Liver (tissue), 9 donors: ENCODE measurements around the gene DIAPH3. TPM values are rescaled to one million over a fixed set of nuclear protein-coding genes. Genes with fewer than 3 reads are reported as not detected.

Experiments used
- DNase-seq: peaks from one replicate; pipeline ENCODE4 v3.0.0-alpha.2; 2017; ENCODE audit warnings: low spot score
- H3K27ac ChIP-seq, 2 donors: one replicate each; pipeline ENCODE4 v1.7.0; 2013; ENCODE audit warnings: inconsistent platforms in 2 of 2, low read length in 2 of 2, control low read depth in 1 of 2, low read depth in 1 of 2, mild to moderate bottlenecking in 1 of 2
- H3K27me3 ChIP-seq, 4 donors: one replicate each; pipeline versions ENCODE4 v1.6.1 to v1.7.0; 2013; ENCODE audit warnings: low read length in 3 of 4, inconsistent platforms in 1 of 4, mild to moderate bottlenecking in 1 of 4, moderate library complexity in 1 of 4; ENCODE audit not compliant: control insufficient read depth in 4 of 4, insufficient read depth in 4 of 4
- H3K36me3 ChIP-seq, 4 donors: one replicate each; pipeline versions ENCODE4 v1.6.1 to v1.7.0; 2013; ENCODE audit warnings: low read length in 3 of 4, mild to moderate bottlenecking in 3 of 4, low read depth in 1 of 4, moderate library complexity in 1 of 4; ENCODE audit not compliant: control insufficient read depth in 4 of 4, insufficient read depth in 3 of 4
- H3K4me1 ChIP-seq, 4 donors: one replicate each; pipeline versions ENCODE4 v1.6.1 to v1.7.0; 2013; ENCODE audit warnings: low read length in 3 of 4, mild to moderate bottlenecking in 3 of 4, moderate library complexity in 1 of 4; ENCODE audit not compliant: control insufficient read depth in 4 of 4, insufficient read depth in 4 of 4
- H3K4me3 ChIP-seq, 3 donors: one replicate each; pipeline versions ENCODE4 v1.6.1 to v1.7.0; 2013; ENCODE audit warnings: low read length in 3 of 3, control low read depth in 1 of 3, low read depth in 1 of 3, mild to moderate bottlenecking in 1 of 3
- H3K9ac ChIP-seq, 2 donors: one replicate each; pipeline ENCODE4 v1.7.0; 2013; ENCODE audit warnings: low read length in 2 of 2, mild to moderate bottlenecking in 2 of 2, moderate library complexity in 2 of 2, control low read depth in 1 of 2, low read depth in 1 of 2
- H3K9me3 ChIP-seq, 4 donors: one replicate each; pipeline versions ENCODE4 v1.6.1 to v1.7.0; 2013; ENCODE audit warnings: low read length in 3 of 4; ENCODE audit not compliant: control insufficient read depth in 4 of 4
- EGR1 ChIP-seq, 2 donors: IDR thresholded peaks; 2 replicates each; pipeline ENCODE4 v1.6.1; 2016 to 2018; ENCODE audit warnings: antibody characterized with exemption in 2 of 2, low read depth in 2 of 2
- FOXA1 ChIP-seq: IDR thresholded peaks from 2 replicates; pipeline ENCODE4 v1.6.1; 2016; ENCODE audit warnings: antibody characterized with exemption
- FOXA2 ChIP-seq: IDR thresholded peaks from 2 replicates; pipeline ENCODE4 v1.6.1; 2016; ENCODE audit warnings: antibody characterized with exemption
- GABPA ChIP-seq, 2 donors: IDR thresholded peaks in 1 of 2; conservative IDR thresholded peaks in 1 of 2; 2 replicates each; pipeline ENCODE4 v1.6.1; 2016; ENCODE audit warnings: antibody characterized with exemption in 2 of 2, mild to moderate bottlenecking in 1 of 2, moderate library complexity in 1 of 2
- HNF4A ChIP-seq, 2 donors: conservative IDR thresholded peaks; 2 replicates each; pipeline ENCODE4 v1.6.1; 2016; ENCODE audit warnings: antibody characterized with exemption in 2 of 2, mild to moderate bottlenecking in 2 of 2
- HNF4G ChIP-seq: IDR thresholded peaks from 2 replicates; pipeline ENCODE4 v1.6.1; 2016; ENCODE audit warnings: antibody characterized with exemption
- JUND ChIP-seq, 2 donors: IDR thresholded peaks; 2 replicates each; pipeline ENCODE4 v1.6.1; 2016; ENCODE audit warnings: antibody characterized with exemption in 2 of 2
- NR2F2 ChIP-seq: IDR thresholded peaks from 2 replicates; pipeline ENCODE4 v1.6.1; 2016; ENCODE audit warnings: antibody characterized with exemption
- RAD21 ChIP-seq, 2 donors: IDR thresholded peaks; 2 replicates each; pipeline ENCODE4 v1.6.1; 2016; ENCODE audit warnings: antibody characterized with exemption in 2 of 2, mild to moderate bottlenecking in 2 of 2
- RXRA ChIP-seq, 2 donors: IDR thresholded peaks; 2 replicates each; pipeline ENCODE4 v1.6.1; 2017 to 2018; ENCODE audit warnings: antibody characterized with exemption in 2 of 2, mild to moderate bottlenecking in 1 of 2
- SP1 ChIP-seq: IDR thresholded peaks from 2 replicates; pipeline ENCODE4 v1.6.1; 2018; ENCODE audit warnings: antibody characterized with exemption, mild to moderate bottlenecking
- TAF1 ChIP-seq: conservative IDR thresholded peaks from 2 replicates; pipeline ENCODE4 v1.6.1; 2016; ENCODE audit warnings: antibody characterized with exemption, mild to moderate bottlenecking
- YY1 ChIP-seq: IDR thresholded peaks from 2 replicates; pipeline ENCODE4 v1.6.1; 2016; ENCODE audit warnings: antibody characterized with exemption, mild to moderate bottlenecking
- WGBS: extraction: QIAGEN DNeasy Blood & Tissue Kit; methylation state at CpG from one replicate; pipeline ENCODE4 v1.1.7; 2013; 5-methylcytosine and 5-hydroxymethylcytosine counted together
- polyA plus RNA-seq, 2 donors: library from polyadenylated mRNA; stranded (reverse) in 1 of 2; unstranded in 1 of 2; fragments of 200-250 nt in 1 of 2; fragments of >200 nt in 1 of 2; fragmentation: Nextera tagmentation in 1 of 2; extraction: Ambion mirVana in 1 of 2; gene quantifications; one replicate each; pipeline versions ENCODE4 v1.2.1 to v1.2.3, GENCODE V29; 2013 to 2015
- total RNA-seq, 2 donors: library from RNA; depleted of rRNA; stranded (reverse); fragments of >200 nt; gene quantifications; one replicate each; pipeline ENCODE4 v1.2.3, GENCODE V29; 2014
- TF ChIP-seq, protein P1 (sequence below): IDR thresholded peaks from 2 replicates; pipeline ENCODE4 v1.6.1; 2016; ENCODE audit warnings: antibody characterized with exemption
- TF ChIP-seq, protein P2 (sequence below): IDR thresholded peaks from 2 replicates; pipeline ENCODE4 v1.6.1; 2016; ENCODE audit warnings: antibody characterized with exemption, mild to moderate bottlenecking
- TF ChIP-seq, protein P3 (sequence below): IDR thresholded peaks from 2 replicates; pipeline ENCODE4 v1.6.1; 2016; ENCODE audit warnings: antibody characterized with exemption
- TF ChIP-seq, protein P4 (sequence below): fragments of 150-350 bp; IDR thresholded peaks from 2 replicates; pipeline ENCODE4 v1.5.1; 2017; ENCODE audit warnings: improper control_type of control experiment, low read depth, low read length; ENCODE audit not compliant: missing input control
- TF ChIP-seq, protein P5 (sequence below): IDR thresholded peaks from 2 replicates; pipeline ENCODE4 v1.6.1; 2016; ENCODE audit warnings: antibody characterized with exemption
- donor health status: healthy.
- donor health status: healthy.
- donor health status: healthy.
- donor health status: healthy.
- donor health status: healthy.

DIAPH3 gene
- total and polyA plus RNA-seq, 4 donors = 0.08 to 11.1 (median 0.27) TPM

DNA sequence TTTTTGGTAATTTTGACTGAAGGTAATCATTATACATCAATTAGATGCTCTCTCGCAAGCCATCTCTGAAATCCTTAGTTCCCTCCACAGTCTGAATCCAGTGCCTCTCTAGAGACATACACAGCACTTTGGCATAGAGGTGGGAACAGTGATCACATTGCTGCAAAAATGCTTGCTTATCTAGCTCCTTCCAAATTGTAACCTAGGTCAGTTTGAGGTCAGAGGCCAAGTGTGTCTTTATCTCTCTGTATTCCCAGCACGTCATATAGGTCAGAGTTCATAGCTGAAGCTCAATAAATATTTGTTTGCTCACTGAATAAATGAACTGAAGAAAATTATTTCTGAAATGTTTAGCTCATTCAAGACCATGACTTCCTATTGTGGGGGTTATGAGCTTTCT is 462.5 kb downstream of the DIAPH3 start:
- WGBS = 58% methylated on average over 2 of the region's 2 CpGs

DNA sequence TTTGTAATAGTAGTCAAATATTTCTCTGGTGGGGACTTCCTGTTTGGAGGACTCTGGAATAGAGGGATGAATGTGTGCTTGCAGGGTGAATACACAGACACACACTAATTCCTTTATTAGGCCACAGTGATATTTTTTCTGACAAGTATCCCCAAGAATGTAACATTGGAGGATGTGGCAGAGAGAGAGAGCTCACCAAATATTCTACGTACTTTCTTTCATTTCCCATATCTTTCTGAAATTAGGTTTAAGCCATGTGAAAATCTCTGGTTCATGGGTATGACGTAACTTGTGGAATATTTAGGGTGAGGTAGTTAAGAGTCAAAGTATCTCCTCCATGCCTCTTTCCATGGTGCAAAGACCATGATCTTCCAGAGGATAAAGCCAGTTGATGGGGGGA is 463.4 kb downstream of the DIAPH3 start:
- no peak for TF ChIP-seq GABPA (IDR thresholded peaks at IDR 0.05 in 1 of 2, conservative IDR thresholded peaks at IDR 0.05 in 1 of 2)
- no peak for TF ChIP-seq JUND (IDR thresholded peaks at IDR 0.05)
- TF ChIP-seq, protein P1, sequence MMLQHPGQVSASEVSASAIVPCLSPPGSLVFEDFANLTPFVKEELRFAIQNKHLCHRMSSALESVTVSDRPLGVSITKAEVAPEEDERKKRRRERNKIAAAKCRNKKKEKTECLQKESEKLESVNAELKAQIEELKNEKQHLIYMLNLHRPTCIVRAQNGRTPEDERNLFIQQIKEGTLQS = no peak
- TF ChIP-seq, protein P2, sequence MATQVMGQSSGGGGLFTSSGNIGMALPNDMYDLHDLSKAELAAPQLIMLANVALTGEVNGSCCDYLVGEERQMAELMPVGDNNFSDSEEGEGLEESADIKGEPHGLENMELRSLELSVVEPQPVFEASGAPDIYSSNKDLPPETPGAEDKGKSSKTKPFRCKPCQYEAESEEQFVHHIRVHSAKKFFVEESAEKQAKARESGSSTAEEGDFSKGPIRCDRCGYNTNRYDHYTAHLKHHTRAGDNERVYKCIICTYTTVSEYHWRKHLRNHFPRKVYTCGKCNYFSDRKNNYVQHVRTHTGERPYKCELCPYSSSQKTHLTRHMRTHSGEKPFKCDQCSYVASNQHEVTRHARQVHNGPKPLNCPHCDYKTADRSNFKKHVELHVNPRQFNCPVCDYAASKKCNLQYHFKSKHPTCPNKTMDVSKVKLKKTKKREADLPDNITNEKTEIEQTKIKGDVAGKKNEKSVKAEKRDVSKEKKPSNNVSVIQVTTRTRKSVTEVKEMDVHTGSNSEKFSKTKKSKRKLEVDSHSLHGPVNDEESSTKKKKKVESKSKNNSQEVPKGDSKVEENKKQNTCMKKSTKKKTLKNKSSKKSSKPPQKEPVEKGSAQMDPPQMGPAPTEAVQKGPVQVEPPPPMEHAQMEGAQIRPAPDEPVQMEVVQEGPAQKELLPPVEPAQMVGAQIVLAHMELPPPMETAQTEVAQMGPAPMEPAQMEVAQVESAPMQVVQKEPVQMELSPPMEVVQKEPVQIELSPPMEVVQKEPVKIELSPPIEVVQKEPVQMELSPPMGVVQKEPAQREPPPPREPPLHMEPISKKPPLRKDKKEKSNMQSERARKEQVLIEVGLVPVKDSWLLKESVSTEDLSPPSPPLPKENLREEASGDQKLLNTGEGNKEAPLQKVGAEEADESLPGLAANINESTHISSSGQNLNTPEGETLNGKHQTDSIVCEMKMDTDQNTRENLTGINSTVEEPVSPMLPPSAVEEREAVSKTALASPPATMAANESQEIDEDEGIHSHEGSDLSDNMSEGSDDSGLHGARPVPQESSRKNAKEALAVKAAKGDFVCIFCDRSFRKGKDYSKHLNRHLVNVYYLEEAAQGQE = no peak
- no peak for TF ChIP-seq HNF4A (conservative IDR thresholded peaks at IDR 0.05)
- TF ChIP-seq TAF1 = no peak
- TF ChIP-seq RAD21 (IDR thresholded peaks at IDR 0.05) = no peak
- TF ChIP-seq FOXA1 = no peak
- no peak for TF ChIP-seq YY1
- TF ChIP-seq, protein P3, sequence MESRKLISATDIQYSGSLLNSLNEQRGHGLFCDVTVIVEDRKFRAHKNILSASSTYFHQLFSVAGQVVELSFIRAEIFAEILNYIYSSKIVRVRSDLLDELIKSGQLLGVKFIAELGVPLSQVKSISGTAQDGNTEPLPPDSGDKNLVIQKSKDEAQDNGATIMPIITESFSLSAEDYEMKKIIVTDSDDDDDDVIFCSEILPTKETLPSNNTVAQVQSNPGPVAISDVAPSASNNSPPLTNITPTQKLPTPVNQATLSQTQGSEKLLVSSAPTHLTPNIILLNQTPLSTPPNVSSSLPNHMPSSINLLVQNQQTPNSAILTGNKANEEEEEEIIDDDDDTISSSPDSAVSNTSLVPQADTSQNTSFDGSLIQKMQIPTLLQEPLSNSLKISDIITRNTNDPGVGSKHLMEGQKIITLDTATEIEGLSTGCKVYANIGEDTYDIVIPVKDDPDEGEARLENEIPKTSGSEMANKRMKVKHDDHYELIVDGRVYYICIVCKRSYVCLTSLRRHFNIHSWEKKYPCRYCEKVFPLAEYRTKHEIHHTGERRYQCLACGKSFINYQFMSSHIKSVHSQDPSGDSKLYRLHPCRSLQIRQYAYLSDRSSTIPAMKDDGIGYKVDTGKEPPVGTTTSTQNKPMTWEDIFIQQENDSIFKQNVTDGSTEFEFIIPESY = no peak
- no peak for TF ChIP-seq EGR1 (IDR thresholded peaks at IDR 0.05; ENCODE audit: low read depth in 2 of 2)
- TF ChIP-seq NR2F2 = no peak
- TF ChIP-seq FOXA2 = no peak
- no peak for TF ChIP-seq SP1
- TF ChIP-seq, protein P4, sequence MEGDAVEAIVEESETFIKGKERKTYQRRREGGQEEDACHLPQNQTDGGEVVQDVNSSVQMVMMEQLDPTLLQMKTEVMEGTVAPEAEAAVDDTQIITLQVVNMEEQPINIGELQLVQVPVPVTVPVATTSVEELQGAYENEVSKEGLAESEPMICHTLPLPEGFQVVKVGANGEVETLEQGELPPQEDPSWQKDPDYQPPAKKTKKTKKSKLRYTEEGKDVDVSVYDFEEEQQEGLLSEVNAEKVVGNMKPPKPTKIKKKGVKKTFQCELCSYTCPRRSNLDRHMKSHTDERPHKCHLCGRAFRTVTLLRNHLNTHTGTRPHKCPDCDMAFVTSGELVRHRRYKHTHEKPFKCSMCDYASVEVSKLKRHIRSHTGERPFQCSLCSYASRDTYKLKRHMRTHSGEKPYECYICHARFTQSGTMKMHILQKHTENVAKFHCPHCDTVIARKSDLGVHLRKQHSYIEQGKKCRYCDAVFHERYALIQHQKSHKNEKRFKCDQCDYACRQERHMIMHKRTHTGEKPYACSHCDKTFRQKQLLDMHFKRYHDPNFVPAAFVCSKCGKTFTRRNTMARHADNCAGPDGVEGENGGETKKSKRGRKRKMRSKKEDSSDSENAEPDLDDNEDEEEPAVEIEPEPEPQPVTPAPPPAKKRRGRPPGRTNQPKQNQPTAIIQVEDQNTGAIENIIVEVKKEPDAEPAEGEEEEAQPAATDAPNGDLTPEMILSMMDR = no peak
- TF ChIP-seq, protein P5, sequence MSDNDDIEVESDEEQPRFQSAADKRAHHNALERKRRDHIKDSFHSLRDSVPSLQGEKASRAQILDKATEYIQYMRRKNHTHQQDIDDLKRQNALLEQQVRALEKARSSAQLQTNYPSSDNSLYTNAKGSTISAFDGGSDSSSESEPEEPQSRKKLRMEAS = no peak
- no peak for TF ChIP-seq HNF4G
- no peak for TF ChIP-seq RXRA (IDR thresholded peaks at IDR 0.05)
- Histone ChIP-seq H3K9ac (no peak overlapping the region), H3K9me3 (no peaks in the 10 kb centered on the region), H3K27me3 (no peaks in the 10 kb centered on the region), H3K27ac (no peak overlapping the region), H3K36me3 (no peaks in the 10 kb centered on the region), H3K4me3 (no peak overlapping the region), H3K4me1 (peaks cover 2 to 8% (median 4%) of the 10 kb centered on the region in 4 donors)
- DNase-seq = no peak
- WGBS = 99% methylated on average over 2 of the region's 2 CpGs

More for the DNA sequence above, 462.5 kb downstream of the DIAPH3 start:
- no peaks in the 10 kb centered on the region for H3K36me3 ChIP-seq
- H3K9me3 ChIP-seq = no peaks in the 10 kb centered on the region
- no peak overlapping the region for H3K27ac ChIP-seq
- TF ChIP-seq NR2F2 (peak; percentile 65), RXRA (IDR thresholded peaks at IDR 0.05) (peak in 1 of 2 donors; percentile 54), FOXA2 (no peak), HNF4A (conservative IDR thresholded peaks at IDR 0.05) (peak; percentile 24 to 51)
- TF ChIP-seq, protein P4 = no peak
- no peak for DNase-seq
- no peak overlapping the region for H3K4me3 ChIP-seq
- H3K9ac ChIP-seq = no peak overlapping the region
- H3K4me1 ChIP-seq = peaks cover 2 to 8% (median 4%) of the 10 kb centered on the region in 4 donors
- no peaks in the 10 kb centered on the region for H3K27me3 ChIP-seq
